NCI-H510A treated with DMSO at 0.1 percent for 48 hours (cell line): Measurements from ENCODE around the gene CNTF.
A peak's percentile ranks its signal among the peaks of the same experiment; 100 is the strongest.
"Not testable (repeated sequence)": the region's sequence is repeated elsewhere in the genome, so short reads cannot be mapped to it uniquely, and the experiment has no call there.

Source experiments
- DNase-seq: peaks from one replicate; lab custom pipeline; 2025; lab: John Stamatoyannopoulos, UW

Gene CNTF, protein sequence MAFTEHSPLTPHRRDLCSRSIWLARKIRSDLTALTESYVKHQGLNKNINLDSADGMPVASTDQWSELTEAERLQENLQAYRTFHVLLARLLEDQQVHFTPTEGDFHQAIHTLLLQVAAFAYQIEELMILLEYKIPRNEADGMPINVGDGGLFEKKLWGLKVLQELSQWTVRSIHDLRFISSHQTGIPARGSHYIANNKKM

DNA sequence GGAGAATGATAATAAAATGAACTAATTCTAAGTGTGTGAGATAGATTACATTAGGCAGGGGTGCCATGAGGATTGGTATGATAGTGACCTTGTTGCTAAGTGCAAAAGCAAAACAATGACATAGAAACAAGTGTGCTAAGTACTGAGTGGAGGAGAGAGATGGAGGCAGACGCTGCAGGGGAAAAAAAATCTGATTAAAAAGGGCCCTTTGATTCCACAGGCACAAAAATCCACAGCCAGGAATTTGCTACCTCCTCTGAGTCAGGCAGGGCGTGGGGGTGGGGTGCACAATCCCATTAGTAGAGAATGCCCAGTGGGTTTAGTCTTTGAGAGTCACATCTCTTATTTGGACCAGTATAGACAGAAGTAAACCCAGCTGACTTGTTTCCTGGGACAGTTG, at the start of gene CNTF:
CNTF (plus strand) TSS at position 322 of the 400 bp plus-strand sequence. CDS start 88 bp downstream, outside the sequence.
- no peak for DNase-seq

DNA sequence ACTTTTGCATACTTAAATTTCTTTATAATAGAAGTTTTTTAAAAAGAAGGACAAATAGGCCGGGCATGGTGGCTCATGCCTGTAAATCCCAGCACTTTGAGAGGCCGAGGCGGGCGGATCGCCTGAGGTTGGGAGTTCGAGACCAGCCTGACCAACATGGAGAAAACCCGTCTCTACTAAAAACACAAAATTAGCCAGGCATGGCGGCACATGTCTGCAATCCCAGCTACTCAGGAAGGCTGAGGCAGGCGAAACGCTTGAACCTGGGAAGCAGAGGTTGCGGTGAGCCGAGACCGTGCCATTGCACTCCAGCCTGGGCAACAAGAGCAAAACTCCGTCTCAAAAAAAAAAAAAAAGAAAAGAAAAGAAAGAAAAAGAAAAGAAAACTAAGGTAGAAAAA, 49.6 kb upstream of the CNTF start:
- DNase-seq: not testable (repeated sequence)

DNA sequence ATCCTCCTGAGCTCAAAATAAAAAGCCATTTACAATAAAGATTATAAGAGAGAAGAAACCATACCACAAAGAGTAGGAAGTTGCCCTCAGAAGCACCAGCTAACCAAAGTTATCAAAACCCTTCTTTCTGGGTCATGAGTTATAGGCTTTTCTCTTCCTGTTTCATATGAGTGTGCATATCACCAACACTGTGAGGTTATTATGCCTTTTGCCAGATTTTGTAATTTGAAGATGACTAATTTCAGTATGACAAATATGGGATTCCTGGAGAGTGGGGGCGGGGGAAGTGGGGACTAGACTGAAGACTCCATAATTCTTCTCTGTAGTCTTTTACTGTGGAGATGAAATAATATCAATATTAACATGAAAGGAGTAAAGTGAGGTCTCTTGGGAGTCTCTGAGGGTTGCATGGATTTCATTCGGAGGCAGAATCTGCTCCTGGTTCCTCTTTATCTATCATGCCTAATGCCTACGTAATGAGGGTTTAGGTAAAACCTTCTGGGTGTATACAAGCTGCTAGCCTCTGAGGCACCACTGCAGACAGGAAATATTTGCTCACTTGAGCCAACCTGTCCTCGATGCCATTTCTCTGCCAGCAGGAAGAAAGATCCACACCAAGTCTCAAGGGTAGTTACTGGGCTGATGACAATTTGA, 48.9 kb upstream of the CNTF start:
- DNase-seq: no peak

DNA sequence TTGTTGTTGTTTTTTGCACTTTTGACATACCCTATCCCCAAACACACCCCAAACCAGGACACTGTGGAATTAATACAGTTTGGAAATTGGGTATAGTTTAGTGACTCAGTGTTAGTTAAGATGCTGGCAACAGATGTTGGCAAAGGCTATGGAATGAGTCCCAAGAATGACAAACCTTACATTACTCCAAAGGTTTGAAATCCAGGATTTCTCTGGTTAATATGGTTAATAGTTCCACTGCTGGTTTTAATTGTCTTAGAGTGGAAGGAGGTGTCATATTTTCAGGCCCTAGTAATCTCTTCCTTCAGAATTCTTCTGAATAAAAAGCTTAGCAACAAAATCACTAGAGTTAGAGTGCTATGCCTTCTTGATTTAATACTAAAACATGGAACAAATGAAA, 47.6 kb upstream of the CNTF start:
- no peak for DNase-seq

DNA sequence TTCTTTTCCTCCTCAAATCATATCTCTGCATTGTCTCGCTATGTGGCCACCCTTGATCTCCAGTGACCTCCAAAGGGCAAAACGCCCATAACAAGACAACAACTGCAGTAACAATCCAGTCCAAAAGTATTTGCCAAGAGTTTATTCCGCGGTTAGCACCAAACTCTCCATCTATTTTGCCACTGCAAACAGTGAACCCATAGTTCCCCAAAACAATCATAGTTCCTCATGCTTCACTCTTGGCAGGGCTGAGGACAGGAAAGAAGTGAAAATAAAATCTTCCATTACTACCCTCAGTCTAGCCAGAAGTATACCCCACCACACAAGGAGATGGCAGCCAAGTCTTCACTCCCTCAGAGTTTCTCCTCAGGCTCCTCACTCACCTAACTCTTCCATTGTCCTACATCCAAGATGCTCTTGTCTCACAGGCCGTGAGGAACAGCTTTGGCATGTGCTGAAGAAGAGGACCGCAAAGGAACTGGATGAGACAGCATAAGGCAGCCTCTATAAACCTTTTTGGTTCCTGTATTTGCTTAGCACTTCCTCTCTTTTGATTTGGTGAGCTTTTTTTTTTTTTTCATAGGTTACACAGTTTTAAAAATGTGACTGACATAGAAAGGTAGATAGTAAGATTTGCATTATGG, 47.0 kb upstream of the CNTF start, which contains the start of gene LPXN:
LPXN (minus strand) TSS at position 480 of the 644 bp plus-strand sequence; CDS start at position 396, 84 bp downstream.
- DNase-seq: no peak

DNA sequence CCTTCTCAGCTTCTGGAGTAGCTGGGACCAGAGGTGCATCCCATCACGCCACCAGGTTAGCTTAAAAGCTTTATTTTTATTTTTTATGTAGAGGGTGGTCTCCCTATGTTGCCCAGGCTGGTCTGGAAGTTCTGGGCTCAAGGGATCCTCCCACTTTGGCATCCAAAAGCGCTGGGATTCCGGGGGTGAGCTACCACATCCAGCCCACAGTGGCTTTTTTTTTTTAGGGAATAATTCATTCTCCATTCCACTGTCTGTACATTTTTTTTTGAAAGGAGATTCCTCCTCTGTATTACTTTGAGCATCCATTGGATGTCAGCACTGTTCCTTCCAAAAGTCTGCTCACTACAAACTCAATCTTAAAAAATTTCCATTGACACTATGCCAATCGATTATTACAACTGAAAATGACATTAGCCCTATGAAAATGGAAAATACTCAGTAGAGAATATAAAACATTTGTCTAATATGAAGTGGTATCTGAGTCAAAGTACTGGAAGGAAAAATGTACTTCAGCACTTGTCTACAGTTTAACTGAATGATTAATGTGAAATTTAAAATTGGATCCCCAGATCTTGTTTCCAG, 45.5 kb upstream of the CNTF start:
- no peak for DNase-seq

DNA sequence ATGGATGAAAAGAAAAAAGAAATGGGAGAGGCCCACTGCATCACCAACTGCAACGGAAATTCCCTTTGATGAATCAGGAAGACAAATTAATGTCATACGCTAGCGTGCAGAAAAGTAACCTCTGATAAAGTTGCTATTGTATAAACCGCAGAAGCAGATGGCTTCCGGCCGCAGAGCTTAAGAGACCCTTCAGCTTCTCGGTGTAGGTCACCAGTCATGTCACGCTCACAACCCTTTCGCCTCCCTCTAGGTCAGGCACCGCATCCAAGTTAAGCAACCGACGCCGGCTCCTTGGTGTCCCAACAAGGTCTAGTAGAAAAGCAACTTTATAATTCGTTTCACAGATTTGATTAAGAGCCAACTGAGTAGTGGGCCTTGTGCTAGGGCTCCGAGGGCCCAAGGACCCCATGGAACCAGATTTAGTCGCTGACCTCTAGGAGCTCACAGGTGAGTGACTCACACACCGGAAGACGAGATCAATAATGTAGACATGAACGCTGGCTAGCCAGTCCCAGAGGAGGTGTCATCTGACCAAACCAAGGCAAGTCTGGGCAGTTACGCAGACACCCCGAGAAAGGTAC, 44.8 kb upstream of the CNTF start:
- no peak for DNase-seq

DNA sequence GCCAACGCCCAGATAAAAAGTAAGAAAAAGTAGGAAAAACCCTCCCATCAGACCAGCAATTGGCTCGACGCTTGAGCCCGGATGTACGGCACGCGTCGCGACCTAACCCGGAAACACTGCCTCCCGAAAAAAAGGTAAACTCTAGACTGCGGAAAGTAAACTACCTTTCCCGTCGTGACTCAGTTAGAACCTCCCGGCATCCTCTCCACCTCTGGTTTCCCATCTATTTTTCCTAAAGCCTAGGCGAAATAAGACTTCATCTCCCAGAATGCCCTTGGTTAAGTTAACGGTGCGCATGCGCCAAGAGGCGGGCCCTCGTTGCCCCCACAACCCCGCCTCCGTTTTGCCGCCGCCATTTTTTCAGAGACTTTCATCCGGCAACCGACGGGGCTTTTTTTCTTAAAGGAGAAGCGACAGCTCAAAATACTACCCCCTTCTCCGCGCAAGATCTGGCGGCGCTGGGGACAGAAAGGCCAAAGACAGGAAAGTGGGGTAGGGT, 44.3 kb upstream of the CNTF start:
- peak; percentile 97 for DNase-seq

DNA sequence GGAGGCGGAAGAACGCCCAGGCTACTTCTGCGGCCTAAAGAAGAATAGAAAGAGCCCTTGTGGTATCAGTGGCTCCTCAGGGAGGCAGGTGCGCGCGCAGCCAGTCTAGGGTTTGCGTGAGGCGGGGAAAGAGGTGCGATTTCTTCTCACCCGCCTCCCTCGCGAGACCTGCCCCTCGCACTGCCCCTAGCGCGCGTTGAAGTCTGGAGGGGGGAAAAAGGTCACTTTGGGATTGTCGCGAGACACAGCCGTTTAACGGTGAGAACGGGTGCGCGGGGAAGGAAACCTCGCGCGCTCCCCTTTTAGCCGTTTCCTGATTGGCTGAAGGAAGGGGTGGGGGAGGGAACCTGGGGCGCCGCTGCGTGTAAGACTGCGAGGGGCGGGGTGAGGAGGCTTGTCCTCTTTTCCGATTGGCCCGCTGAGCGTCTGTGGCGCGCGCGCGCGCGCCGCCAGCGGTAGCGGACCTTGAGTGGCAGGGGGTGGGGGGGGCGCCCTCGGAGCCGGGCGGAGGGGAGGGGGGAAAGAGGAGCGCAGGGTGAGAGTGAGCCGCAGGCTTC, 43.8 kb upstream of the CNTF start, which contains the start of gene ZFP91:
ZFP91 (plus strand) TSS at position 429 of the 557 bp plus-strand sequence. CDS start 219 bp downstream, outside the sequence.
- DNase-seq: peak; percentile 94

DNA sequence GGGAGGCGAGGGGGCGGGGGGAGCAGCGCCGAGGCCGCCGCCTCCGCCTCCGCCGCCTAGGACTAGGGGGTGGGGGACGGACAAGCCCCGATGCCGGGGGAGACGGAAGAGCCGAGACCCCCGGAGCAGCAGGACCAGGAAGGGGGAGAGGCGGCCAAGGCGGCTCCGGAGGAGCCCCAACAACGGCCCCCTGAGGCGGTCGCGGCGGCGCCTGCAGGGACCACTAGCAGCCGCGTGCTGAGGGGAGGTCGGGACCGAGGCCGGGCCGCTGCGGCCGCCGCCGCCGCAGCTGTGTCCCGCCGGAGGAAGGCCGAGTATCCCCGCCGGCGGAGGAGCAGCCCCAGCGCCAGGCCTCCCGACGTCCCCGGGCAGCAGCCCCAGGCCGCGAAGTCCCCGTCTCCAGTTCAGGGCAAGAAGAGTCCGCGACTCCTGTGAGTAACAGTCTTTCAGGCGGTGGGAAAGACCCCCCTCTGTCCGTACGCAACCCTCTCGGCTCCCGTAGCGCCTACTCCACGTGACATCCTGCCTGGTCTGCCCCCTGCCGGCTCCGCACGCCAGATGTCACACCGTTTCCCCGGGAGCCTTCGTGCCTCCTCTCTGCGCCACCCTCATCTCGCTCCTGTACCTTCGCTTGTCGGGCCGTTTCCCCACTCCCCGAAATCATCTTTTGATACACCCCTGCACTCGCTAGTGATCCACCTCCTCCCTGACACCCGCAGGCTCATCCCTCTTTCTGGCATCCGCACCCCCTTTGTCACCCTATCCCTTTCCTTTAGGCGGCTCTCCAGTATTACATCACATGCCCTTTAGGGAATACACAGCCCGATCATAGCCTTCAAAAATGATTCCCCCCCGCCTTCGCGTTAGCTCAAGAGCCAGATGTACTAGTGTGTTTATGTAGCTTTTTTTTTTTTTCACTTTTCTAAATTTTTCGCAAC, 43.0 kb upstream of the CNTF start:
- DNase-seq: peak; percentile 77

DNA sequence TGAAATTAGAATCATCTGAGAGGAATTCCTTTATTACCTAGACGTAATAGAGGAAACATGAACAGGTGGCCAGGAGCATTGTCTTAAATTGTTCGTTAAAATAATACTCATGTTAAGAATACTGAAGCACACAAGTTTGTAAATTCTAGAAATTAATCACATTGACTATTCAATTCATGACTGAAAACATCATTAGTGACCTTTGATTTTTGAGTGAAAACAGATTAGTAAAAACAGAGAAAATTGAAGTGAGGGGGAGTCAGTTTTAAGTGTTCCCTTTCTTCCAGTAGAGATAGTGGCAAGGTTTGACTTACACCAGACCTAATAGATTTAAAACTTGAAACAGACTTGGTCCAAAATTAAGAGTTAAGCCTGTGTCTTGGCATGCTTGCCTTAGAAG, 42.2 kb upstream of the CNTF start:
- DNase-seq: no peak

DNA sequence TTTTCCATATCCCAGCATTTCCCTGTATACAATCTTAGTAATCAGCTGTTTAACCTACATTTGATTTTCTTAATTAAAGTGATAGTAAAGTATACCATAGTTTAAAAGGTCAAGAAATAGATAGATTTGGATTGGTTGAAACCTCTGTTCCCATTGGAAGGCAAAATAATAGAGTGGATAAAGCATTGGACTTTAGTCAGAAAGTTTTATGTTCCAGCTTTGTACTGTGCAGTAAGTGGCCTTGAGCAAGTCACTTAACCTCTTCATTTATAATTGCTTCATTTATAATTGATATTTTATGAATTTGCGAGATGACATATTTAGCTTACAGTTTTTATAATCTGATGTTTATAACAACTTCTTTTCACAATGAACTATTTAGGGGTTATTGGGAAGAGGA, 40.0 kb upstream of the CNTF start:
- no peak for DNase-seq

DNA sequence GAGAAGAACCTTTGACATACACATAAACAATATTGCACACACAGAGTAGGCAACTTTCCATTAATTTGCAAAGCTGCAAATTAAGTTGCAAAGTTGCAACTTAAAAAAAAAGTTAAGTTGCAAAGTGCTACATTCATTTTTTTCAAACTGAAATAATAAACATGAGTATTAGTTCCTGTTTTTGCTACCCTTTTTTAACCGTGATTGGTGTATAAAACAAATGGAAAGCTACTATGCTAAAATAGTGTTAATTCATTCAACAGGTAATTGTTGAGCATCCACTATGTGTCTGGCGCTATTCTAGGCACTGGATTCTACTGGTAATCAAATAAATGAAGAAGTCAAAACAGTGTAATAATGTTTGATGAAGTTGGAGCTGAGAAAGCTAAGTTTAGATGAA, 35.5 kb upstream of the CNTF start:
- DNase-seq: no peak

DNA sequence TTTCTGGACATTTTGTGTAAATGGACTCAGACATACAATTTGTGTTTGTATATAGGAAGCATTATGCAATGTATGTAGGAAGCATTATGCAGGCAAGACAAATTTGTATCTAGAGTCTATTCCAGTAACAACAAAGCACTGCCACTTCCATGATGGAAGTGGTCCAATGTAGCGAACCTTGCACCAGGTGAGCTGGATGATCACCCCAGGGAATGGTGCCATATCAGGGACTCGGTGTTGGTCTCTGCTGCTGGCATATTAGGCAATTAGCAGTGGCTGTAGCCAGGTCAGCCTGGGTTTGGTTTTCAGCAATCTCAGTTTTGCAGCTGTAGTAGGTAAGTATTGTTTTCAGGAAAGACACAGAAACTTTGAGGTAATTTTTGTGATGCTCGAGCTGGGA, 30.8 kb upstream of the CNTF start:
- no peak for DNase-seq

DNA sequence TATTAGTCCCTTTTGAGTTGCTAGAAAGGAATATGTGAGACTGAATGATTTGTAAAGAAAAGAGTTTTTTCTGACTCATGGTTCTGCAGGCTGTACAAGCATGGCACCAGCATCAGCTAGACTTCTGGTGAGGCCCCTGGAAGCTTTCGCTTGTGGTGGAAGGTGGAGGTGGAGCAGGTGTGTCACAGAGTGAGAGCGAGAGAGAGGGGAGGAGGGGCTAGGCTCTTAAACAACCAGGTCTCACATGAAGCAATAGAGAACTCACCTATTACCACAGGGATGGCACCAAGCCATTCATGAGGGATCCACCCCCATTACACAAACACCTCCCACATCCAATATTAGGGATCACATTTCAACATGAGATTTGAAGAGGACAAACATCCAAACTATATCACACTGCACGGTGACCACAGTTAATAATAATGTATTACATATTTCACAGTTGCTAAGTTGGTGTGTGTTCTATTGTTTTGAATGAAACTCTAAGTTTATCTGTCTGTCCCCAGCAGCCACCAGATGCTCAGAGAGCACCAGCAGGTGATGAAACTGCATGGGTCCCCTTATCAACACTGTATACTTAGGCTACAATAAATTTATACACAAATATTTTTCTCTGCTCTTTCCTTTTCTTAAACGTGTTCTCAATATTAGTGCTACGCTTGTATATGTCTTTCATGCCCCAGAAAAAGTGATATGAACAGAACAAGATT, 29.5 kb upstream of the CNTF start:
- DNase-seq: peak; percentile 84

DNA sequence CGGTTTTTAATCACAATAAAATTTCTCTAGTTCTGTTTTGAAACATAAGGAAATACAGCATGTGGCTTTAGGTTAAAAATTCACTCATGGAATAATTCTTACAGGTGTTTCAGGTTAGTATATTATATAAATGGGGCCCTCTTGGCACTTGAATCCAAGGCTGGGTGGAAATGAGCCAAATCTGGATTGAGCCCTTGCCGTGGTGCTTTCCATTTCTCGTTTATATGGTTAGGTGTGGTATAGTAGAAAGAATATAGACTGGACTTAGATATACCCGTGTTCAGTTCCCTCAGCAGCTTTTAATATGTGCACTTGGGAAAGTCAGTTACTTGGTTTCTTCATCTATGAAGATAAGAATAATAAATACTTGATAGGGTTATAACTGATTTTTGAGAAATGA, 27.6 kb upstream of the CNTF start:
- DNase-seq: no peak

DNA sequence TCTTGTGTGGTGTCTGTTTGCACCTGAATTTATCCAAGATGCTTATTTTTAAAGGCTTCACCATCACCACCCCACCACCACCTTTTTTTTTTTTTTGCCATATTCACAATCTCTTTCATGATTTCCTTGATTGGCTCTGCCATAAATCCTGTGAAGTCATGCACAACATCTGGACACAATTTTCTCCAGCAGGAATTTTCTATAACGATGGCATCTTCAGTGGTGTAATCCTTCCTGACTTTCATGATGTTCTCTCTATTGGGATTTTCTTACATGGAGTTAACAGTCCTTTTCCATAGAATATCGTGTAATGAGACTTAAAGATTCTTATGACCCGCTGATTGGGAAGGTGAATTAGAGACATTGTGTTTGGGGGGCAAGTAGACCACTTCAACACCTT, 25.8 kb upstream of the CNTF start:
- no peak for DNase-seq

DNA sequence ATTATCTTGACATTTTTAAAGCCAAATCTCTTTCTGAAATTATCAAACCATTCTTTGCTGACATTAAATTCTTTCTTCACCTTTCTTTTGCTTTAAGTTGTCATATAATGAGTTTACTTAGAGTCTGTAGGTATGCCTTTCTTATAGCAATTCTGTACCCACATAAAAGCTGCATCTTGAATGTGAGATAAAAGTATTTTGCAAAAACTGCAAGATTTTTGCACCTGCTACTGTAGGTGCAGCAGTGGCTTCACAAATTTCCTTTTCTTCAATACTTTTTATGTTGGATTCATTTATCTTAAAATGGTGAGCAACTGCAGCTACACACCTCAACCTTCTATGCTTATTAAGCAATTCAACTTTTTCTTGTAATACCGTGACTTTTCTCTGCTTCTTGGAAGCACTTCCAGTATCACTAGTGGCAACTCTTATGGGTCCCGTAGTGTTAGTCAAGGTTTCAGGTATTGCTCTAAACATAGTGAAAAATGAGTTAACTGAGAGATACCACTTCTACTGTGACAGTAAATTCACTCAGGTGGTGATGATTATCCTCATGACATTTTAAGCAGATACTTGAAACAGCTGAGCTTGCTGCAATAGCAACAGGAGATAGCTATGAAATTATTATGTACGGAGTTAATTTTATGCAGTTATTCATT, 24.9 kb upstream of the CNTF start:
- no peak for DNase-seq

DNA sequence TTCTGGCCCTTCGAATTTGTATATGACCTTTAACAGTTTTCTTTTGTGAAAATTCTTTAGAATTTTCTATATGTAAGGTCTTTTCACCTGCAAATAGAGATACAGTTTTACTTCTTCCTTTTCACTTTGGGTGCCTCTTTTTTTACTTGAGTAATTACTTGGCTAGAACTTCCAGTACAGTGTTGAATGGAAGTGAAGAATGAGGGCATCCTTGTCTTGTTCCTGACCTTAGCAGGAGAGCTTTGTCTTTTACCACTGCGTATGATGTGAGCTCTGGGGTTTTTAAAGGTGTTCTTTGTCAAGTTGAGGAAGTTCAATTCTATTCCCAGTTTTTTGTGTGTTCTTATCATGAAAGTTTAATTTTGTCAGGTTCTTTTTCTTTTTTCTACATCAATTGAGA, 22.0 kb upstream of the CNTF start:
- no peak for DNase-seq
